Fibroblast of skin of right quadriceps (primary cell): ENCODE results near the gene SDK1.

ENCODE experiments used
- DNase-seq: peaks from one replicate; pipeline ENCODE4 v3.0.0-alpha.2; 2013

SDK1 gene

GRCh38 chr7:4124556-4125477, 823.8 kb downstream of the SDK1 start:
- DNase-seq: no peak

- DNase-seq: no peak
These were observed 827.0 kb downstream of the SDK1 start for GRCh38 chr7:4127909-4128560.

GRCh38 chr7:4129481-4130122, 828.5 kb downstream of the SDK1 start:
- no peak for DNase-seq

- no peak for DNase-seq
These were observed 830.0 kb downstream of the SDK1 start for GRCh38 chr7:4131063-4131462.

- DNase-seq: no peak
These were observed 831.2 kb downstream of the SDK1 start for GRCh38 chr7:4132221-4132620.

GRCh38 chr7:4133491-4134044, 832.5 kb downstream of the SDK1 start:
- DNase-seq: no peak

- DNase-seq: no peak
These were observed 833.2 kb downstream of the SDK1 start for GRCh38 chr7:4134204-4134603.

- no peak for DNase-seq
These were observed 833.6 kb downstream of the SDK1 start for GRCh38 chr7:4134631-4135030.

GRCh38 chr7:4135301-4135700, 834.2 kb downstream of the SDK1 start:
- DNase-seq: no peak

- no peak for DNase-seq
These were observed 835.0 kb downstream of the SDK1 start for GRCh38 chr7:4136036-4136435.

GRCh38 chr7:4136501-4137110, 835.6 kb downstream of the SDK1 start:
- DNase-seq: no peak

- no peak for DNase-seq
These were observed 836.5 kb downstream of the SDK1 start for GRCh38 chr7:4137552-4137951.

GRCh38 chr7:4138866-4139265, 837.8 kb downstream of the SDK1 start:
- no peak for DNase-seq

- no peak for DNase-seq
These were observed 838.9 kb downstream of the SDK1 start for GRCh38 chr7:4139656-4140625.

- no peak for DNase-seq
These were observed 839.9 kb downstream of the SDK1 start for GRCh38 chr7:4140933-4141332.

GRCh38 chr7:4143006-4143405, 842.0 kb downstream of the SDK1 start:
- no peak for DNase-seq

- DNase-seq: no peak
These were observed 842.6 kb downstream of the SDK1 start for GRCh38 chr7:4143511-4144171.

- DNase-seq: no peak
These were observed 843.2 kb downstream of the SDK1 start for GRCh38 chr7:4144172-4144701.

- DNase-seq: peak; percentile 25
These were observed 843.9 kb downstream of the SDK1 start for GRCh38 chr7:4144811-4145510.

- DNase-seq: no peak
These were observed 844.5 kb downstream of the SDK1 start for GRCh38 chr7:4145576-4145975.
